ENCODE results near the gene SLX9.

The SLX9 gene

DNA sequence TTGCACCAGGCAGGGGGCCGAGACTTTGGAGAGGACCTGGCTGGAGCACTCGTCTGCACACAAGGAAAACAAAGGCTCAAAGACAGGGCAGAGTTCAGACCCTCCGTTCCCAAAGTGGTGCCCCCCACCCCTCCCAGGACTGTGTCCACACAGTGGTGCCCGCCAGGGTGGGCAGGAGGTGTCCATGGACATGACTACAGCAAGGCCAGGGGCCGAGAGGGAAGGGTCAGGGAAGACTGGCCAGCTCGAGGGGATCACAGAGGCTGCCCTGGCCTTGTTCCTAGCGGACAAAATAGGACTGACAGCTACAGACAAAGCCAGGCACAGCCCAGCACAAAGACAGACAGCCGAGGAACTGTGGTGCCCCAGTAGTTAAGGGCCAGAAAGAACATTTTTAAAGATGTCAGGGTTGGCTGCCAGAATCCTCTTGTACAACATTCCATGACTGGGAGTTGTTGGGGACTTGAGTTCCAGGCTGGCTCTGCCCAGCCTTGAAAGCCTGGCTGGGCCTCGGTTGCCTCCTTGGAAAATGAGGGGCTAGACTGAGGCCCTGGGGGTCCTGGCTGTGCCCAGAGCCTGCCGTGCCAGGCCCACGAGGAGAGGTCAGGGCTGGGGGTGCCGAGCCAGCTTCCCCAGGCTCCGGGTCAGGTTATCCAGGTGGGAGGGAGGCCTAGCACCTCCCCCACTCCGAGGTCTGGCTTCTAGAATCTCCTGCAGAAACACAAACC, 63.7 kb downstream of the SLX9 start:
- no peak for DNase-seq (ENCODE audit: low read depth)

DNA sequence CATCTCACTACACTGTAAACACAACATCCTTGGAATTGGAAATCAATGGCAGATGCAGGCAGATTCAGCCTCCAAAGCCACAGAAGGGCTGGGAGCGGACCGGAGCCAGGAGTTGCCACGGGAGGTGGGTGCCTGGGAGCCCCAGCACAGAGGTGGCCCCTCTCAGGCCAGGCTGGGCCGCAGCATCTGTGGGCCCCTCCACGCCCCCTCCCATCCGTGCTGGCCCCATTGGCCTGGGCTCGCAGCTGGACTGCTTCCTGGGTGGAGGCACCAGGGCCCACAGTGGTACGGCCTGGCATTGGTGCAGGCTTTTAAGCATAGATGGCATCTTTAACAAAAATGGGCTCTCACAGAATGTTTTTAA, 64.2 kb downstream of the SLX9 start:
- DNase-seq (ENCODE audit: low read depth), result no peak

DNA sequence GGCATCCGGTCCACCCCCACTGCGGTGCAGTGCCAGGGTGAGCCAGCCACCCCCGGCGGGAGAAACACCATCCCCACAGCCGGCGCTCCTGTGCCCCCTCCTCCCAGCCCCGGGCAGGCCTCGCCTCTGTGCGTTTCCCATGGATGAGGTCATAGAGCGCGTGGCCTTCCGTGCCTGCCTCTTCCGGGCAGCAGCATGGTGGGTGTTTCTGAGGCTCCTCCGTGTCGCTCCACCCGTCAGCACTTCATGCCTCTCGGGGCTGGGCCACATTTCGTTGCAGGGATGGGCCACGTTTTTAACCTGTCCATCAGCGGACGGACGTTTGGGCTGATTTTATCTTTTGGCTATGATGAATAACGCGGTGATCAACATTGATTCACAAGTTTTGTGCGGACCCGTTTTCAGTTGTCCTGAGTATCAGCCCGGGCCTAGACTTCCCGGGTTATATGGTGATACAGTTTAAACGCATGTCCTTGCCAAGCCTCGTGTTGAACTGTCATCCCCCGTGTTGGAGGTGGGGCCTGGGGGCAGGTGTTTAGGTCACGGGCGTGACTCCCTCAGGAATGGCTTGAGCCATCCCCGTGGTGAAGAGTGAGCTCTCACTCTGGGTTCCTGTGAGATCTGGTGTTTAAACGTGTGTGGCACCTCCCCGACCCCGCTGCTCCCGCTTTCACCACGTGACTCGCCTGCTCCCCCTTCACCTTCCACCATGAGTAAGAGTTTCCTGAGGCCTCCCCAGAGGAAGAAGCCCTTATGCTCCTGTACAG, 64.8 kb downstream of the SLX9 start:
- DNase-seq (ENCODE audit: low read depth), result peak; percentile 43

DNA sequence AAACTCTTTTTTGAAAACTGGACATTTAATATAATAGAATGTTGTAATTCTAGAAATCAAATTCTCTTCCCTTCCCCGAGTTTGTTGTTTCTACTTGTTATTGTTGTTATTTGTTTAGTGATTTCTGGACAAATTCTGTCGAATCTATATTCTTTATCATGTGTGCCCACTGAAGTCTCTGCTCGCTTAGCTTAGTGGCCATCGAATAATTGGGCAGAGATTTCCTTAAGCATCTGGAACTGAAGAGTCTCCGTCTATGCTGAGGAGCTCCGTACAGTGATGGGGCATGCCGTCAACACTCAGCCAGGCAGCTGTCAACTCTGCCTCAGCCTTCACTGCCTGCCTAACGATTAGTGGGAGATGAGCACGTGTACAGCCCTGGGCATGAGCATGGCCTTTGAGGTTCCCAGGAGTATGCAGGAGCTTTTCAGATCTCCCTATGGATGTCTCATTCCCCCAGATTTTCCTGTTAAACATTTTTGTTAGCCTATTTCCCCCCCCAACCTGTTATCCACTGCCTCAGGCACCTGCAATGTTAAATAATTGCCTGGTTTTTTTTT, 66.8 kb downstream of the SLX9 start:
- DNase-seq (ENCODE audit: low read depth), result no peak

DNA sequence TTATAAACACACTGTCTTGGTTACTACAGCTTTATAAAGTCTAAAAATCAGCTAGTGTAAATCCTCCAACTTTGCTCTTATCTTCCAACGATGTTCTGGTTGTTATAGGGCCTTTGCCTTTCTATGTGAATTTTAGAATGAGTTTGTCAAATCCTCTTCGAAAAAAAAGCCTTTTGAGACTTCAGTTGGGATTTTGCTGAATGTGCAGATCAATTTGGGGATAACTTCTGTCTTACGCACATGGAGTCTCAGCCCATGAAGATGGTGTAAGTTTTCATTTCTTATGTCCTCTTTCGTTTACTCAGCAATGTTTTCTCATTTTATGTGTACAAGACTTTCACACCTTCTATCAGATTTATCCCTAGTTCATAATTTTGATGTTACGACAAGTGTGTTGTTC, 69.8 kb downstream of the SLX9 start:
- DNase-seq (ENCODE audit: low read depth), result no peak

DNA sequence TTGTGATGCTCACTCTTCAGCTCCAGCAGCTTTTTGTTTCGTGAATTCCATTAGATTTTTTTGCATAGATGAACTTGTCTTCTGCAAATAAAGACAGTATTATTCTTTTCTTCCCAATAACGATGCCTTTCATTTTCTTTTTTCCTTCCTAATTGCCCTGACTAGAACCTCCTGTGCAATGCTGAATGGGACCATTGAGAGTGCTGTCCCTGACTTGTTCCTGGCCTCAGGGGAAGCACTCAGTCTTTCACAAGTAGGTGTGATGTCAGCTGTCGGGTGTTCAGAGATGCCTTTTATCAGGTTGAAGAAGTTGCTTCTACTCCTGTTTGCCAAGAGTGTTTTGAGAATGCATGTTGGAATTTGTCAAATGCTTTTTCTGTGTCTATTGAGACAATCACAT, 70.3 kb downstream of the SLX9 start:
- DNase-seq (ENCODE audit: low read depth), result peak; percentile 24

DNA sequence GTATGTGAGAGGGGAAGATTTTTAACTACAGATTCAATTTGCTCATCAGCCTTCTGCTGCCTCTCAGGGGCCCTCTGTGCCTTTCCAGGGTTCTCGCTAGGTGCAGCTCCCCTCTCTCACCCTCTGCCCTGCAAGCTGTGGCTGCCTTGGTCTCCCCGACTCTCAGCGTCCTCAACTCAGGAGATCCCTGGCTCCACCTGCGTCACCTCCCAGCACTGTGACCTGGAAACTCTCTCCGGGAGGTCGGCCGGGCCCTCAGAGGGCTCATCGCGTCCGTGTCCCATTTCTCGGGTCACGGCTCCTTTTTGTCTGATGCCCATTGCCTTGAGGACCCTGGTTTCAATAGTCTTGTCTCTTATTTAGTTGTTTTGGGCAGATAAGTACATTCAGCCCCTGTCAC, 71.0 kb downstream of the SLX9 start:
- no peak for DNase-seq (ENCODE audit: low read depth)

DNA sequence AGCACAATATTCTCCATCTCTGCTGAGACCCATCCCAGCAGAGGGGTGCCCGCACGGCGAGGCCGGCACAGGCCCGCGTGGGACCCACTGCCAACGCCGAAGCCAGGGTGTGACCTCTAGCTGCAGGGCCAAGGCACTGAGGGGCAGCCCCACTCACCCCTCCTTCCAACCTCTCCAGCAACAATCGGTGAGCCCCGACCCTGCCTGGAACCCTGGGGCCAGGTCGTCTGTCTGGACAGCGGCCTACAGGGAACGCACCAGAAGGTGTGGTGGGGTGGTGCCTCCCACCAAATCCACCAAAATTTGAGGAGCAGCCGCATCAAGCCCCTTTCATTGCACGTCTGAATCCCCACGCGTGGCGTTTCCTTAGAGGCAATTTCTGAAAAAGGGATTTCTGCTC, 71.6 kb downstream of the SLX9 start:
- no peak for DNase-seq (ENCODE audit: low read depth)

DNA sequence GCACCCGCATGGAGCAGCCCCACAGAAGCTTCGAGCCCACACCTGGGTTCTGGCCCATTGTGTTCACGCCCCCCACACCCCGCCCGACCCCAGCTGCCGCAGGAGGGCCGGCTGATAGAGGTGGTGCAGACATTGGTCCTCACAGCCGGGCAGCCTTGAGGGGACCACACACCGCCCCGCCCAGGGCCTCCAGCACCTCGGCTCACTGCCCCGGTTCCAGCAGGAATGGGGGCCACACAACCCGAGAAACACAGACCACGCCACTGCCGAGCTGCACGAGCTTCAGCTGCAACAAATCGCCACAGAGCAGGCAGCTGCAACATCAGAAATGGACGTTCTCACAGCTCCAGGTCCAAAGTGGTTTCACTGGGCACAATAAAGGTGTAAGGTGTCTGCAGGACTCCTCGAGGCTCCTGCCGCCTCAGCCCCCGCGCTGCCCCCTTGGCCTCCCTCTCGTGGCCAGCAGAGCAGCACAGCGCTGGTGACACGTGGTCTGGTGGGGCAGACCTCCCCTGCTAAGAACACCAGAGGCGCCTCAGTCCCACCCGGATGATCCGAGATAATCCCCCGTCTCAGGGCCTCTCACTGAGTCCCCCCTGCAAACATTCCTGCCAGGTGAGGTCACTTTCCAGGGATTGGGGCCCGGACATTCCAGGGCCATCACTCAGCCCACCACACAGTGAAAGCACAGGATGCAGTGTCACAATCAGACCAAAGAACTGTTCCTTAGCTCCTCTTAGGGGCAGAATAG, 72.3 kb downstream of the SLX9 start:
- DNase-seq (ENCODE audit: low read depth), result peak; percentile 98

DNA sequence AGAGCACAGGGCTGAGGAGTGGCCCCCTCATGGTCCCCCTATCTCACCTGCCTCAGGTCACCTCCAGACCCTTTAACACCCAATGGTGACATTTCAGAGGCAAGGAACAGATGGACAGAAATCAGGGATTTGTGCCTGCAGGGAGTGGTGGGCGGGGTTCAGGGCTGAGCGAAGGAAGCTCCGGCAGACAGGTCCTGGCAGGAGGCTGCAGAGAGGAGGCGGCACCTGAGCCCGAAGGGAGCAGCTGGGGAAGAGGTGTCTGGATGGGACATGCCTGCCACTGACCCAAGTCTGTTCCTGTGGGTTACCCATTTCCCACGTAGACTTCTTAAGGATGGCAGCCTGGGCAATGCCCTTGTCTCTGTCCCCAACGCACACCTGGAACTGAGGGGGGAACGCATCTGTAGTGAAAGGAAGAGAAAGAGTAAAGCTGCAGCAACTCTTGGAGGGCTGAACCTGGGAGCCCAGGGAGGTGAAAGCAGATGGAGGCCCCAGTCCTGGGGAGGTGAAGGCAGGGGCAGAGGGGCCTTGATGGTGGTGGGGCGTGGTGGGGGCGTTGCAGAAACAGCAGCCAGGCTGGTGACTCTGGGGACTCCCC, 72.9 kb downstream of the SLX9 start:
- DNase-seq (ENCODE audit: low read depth), result no peak

DNA sequence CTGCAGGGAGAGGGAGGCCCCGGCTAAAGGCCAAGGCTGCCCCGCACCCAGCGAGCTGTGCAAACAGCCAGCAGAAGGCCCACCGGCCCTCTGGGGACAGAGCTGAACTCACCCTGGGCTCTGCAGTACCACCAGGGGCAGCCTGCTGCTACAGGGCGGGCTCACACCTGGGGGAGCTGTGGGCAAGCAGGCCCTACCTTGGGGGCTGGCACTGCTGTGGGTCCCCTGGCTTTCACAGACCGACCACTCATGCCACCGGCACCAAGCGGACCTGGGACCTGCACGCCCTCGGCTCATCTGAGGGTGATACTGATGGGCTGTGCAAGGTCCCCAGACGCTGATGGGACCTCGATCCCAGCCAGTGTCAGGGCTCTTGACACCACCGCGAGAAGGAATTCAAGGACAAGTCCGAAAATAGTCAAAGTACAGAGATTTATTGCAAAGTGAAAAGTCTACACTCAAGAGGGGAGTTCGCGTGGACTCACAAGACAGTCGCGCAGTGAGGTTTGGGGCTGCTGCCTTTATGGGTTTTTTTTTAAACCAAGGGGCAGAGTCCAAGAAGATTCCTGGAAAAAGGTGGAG, 73.5 kb downstream of the SLX9 start:
- DNase-seq (ENCODE audit: low read depth), result no peak

DNA sequence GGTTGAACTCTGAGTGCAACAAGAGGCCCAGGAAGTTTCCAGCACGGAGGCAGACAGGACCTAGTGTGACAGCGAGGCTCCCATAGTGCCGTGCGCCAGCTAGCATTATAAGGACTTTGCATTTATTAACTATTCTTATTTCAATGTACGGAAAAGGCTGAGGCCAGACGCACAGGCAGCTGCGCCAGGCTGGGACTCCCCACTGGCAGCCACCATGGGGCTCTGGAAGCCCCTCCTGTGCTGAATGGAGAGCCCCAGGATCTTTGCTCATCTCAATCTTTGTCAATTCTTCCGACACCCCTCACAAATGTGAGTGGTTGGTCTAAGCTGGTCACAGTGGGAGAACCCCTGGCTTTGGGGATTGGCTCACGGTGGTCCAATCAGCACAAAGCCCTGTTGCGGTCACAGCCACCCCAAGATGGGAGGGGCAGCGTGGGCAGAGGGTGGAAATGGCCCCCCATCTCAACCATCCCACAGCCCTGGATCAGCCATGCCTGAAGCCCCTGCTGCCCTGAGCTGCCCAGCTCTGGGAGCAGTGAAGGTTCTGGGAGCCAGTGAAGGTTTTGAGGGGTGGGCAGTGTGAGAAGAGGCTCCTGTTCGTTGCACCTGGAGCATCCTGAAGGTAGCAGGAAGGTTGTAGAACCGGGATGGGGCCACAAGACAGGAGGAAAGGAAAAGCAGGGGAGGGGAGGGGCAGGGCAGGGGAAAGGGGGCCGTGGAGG, 75.1 kb downstream of the SLX9 start:
- no peak for DNase-seq (ENCODE audit: low read depth)

DNA sequence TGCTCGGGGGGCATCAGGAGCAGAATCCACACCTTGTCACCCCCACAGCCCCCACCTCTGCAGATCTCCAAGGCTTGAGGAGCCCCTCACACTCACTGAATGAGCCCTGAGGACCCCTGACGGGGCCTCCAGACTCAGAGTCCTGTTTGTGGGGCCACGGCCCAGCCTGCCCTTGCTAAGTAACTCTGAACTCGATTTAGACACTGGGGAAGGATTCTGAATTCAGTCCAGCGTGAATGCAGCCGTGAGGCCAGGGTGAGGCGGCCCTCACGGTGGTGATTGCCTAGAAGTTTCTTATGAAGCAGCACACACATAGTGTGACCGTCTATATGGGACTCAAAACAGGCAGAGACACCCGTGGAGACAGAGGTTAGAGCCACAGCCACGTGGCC, 75.6 kb downstream of the SLX9 start:
- DNase-seq (ENCODE audit: low read depth), result no peak

DNA sequence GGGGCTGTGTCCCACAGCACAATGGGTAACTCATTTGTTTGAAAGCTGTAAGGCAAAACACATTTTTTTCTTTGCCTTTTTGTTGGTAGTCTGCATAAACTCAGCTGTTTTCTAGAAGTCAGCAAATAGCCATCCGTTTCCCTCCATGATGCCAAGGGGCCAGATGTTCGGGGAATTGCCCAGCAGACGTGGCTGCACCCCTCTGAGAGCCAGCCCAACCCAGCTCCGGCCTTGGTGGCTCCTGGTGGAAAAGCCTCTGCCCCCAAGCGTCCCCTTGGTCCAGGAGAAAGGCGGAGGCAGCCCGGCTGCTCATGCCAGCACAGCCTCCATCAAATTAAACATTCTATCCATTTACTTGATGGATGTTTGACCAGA, 76.2 kb downstream of the SLX9 start:
- DNase-seq (ENCODE audit: low read depth), result no peak

DNA sequence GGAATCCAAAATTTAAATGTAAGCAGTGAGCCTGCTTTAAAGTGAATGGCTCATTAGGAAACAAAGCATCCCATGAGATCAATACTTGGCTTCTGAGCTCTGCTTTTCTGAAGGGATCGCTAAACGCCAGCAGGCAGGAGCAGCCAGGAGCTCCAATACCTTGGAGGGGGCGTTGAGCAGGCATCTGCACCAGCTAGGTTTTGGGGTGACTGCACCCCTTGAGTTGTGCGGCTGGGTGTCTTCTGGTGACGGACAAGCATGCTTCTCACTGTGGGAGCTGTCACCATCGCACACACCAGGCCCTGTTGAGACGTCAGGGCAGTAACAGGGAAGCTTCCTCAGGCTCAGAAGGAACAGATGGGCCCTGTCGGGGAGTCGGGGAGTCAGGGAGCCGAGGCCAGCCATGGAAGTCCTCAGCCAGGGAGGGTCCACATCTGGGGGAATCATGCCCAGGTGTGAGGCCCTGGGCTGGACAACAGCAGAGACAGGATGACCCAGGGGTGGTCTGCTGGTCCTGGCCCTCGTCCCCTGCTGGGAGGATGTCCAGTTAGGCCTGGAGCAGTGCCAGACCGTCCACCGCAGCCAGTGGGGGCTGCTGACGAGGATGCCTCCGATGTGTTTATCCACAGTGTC, 76.7 kb downstream of the SLX9 start:
- no peak for DNase-seq (ENCODE audit: low read depth)

DNA sequence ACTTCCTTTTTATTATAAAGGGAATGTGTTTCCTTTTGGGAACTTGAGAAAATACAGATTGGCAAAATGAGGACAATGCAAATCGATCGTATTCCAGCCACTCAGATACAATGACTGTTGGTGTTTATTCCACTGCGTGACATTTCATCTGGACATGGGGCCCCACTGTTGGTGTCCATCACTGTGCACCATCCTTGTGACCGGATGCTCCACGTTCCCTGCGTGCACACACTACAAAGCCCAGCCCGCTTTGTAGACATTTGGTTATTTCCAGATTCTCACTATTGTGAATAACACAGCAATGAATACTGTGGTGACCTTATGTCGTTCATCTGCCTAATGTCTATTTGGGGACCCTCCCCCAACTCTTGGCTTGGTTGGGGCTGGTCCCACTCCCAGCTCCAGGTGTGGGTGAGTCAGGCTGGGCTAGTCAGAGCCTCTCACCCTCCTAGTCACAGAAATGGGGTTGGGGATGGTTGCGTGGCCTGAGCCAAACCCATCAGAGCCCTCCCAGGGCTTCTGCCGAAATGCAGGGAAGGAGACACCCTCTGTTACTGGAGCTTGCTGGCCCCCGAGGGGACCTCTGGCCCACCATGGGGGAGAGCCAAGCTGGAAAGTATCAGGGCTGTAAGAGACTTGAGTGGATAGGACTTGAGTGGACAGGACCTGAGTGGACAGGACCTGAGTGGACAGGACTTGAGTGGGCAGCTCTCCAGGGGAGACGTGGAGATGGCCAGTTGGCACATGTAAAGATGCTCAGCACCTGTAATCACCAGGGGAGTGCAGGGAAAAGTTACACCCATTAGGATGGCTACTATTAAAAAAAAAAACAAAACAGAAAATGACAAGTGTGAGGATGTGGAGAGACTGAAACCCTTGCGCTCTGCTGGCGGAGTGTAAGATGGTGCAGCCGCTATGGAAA, 77.5 kb downstream of the SLX9 start:
- DNase-seq (ENCODE audit: low read depth), result no peak

DNA sequence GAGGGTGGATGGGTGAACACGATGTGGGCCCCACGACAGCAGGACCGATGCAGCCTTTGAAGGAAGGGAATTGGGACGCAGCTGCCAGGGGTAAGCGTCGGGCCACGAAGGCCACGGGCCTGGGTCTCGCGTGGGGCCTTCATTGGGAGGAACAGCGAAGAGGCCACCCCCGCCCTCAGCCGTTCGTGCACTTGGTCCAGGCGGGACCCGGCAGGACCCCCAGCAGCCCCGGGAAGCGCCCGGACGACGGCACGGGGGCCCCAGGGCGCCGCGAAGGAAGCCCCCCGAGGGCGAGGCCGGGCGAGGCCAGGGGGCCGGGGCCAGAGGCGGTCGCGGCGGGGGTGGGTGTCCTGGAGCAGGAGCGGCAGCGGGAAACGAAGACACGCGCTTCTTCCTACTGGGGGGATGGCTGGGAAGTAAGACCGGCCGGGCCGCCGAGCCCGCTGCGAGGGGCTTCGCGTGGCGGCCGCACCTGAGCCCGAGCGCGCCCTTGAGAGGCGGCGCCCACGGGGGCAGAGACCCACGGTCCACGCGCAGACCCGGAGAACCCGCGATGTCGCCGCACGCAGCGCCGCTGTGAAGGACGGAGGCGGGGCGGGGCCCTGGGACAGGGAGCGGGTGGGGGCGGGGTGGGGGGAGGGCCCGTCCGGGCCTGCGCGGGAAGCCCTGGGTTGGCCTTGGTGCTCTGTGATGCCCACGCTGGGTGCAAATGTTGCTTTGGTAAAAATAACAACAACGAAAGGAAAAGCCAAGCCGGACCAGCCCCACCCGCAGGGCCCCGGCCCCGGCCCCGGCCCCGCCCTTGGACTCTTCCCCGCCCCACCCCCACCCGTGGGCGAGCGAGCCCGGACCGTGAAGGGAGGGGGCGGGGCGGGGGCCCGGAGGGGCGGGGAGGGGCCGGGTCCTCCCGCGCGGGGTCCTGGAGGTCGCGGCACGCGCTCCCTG, 78.6 kb downstream of the SLX9 start:
- peak; percentile 37 for DNase-seq (ENCODE audit: low read depth)

DNA sequence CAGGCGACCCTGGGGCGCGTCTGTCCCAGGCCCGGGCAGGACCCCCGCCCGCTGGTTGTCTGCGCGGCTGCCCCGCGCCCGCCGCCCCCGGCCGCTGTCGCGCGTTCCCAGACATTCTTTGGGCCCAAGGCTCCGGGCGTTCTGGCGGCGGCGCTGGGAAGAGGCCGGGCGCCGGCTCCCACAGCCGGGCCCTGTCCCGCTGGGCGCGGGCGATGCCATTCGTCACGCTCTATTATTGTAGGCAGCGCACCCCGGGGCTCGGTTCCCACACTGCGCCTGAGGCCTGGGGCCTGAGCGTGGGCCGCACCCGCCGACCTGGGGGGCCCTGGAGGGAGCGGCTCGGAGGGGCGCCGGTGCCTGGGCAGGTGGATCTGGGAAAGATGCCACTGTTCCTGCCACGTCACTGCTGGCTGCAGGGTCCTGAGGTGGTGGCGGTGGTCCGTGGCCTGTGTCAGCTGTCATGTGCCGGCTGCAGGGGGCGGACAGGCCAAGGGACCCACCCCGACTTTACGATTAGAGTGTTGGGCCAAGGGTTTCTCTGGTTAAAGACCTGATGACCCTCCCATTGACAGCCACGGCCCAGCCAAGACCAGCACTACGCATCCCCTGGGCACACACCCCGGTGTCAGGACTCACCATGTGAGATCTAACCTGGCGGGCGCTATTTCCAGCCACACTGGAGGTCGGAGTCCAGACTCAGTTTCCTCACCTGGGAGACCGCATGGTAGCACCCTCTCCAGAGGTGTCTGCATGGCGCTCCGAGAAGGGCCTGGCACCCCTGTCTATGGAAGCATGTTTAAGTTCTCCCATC, 79.5 kb downstream of the SLX9 start:
- no peak for DNase-seq (ENCODE audit: low read depth)
